ENCODE results near the gene ARHGEF38.

Gene ARHGEF38

DNA sequence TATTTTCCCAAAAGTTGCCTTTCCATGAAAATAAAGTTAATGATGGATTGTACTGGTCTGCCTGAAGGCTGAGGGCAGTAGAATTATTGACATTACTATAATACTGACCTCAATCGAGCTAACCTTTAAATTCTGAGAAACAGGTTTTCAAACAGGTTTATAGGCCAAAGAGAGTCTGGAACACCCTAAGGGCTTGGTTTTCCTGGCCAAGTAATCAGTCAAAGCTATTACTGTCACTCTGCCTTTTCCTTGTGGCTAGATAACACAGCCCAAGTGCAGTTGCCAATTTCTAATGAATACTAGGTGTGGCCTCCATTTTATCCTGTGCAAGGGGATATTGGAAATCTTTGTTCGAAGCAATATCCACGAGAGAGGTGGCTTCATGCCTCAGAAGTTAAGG, 80.8 kb downstream of the ARHGEF38 start:
- no peaks in the 10 kb centered on the region for H3K27me3 ChIP-seq (ENCODE audit: control insufficient read depth, insufficient read depth, low read length)
- no peak overlapping the region for H3K4me2 ChIP-seq (ENCODE audit: low read length)
- peaks cover 6% of the 10 kb centered on the region for H3K4me1 ChIP-seq (ENCODE audit: control insufficient read depth, insufficient read depth, low read length)
- H3K36me3 ChIP-seq (ENCODE audit: insufficient read depth, low read length), result no peaks in the 10 kb centered on the region
- no peak overlapping the region for H3K4me3 ChIP-seq (ENCODE audit: low read length)
- H3K9ac ChIP-seq (ENCODE audit: low read depth, low read length), result no peak overlapping the region
- H3K9me3 ChIP-seq (replicated peaks; ENCODE audit: low read length), result no peaks in the 10 kb centered on the region

DNA sequence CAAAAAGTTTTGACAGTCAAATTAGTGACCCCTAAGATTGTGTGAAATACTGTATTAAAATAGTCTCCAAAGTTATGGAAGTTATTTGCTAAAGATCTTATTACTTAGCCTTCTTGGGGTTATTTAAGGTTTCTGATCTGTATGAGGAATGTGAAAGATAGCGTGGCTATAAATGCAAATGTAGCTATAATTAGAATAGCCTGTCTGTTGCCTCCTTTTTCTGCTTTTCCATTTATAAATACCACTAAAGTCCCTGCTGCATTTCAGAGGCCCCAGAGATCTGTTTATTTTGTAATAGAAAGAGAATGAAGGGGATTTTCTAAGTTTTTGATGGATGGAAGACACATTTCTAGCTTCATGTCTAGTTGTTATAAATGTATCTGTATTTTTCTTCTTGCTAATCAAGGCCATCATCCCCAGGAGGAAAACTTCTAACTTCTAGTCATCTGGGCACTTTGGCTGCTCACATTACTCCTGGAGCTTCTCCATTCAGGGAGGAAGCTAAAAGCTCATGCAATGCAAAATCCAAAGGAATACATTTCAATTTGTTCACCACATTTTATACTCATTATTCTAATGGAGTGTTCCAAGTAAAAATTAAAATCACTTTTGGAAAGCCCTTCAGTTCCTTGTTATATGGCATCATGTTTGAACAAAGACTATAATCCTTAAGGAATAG, 82.1 kb downstream of the ARHGEF38 start:
- Histone ChIP-seq H3K4me3 (ENCODE audit: low read length) (no peak overlapping the region), H3K27me3 (ENCODE audit: control insufficient read depth, insufficient read depth, low read length) (no peaks in the 10 kb centered on the region), H3K9ac (ENCODE audit: low read depth, low read length) (no peak overlapping the region), H3K4me1 (ENCODE audit: control insufficient read depth, insufficient read depth, low read length) (peaks cover 6% of the 10 kb centered on the region), H3K4me2 (ENCODE audit: low read length) (no peak overlapping the region), H3K36me3 (ENCODE audit: insufficient read depth, low read length) (no peaks in the 10 kb centered on the region), H3K9me3 (replicated peaks; ENCODE audit: low read length) (no peaks in the 10 kb centered on the region)

DNA sequence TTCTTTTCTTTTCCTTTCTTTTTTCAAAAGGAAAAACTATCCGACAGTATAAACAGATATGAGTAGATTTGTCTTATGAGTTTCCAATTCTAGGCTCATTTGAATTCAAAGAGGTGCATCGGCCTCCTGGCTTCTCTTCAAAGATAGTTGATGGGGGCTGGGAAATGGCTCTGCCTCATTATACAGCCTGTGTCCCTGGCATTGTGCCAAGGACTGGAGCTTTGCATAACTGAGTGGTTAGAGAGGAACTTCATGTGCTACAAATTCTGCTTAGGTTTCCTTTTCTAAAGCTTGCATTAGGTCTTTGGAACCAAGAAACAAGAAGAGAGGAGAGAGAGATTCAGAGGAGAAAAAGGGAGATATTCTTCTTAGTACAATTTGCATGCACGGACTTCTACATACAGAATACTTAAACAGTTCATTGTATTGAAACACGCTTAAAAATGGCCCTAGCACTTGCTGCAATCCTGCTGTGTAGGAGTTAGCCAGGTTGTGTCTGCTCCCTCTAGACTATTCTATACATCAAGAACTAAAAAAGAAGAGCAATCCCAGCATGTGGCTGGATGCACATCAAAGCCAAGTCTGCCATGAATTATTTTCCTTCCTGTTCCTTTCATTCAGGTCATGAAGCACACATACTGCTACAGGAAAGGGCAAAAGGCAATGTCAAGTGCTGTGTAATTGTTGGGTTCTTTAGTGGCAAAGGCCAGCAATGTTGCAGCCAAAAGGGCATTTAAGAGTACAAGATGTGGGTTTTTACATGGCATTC, 85.2 kb downstream of the ARHGEF38 start:
- H3K4me3 ChIP-seq (ENCODE audit: low read length), result no peak overlapping the region
- no peak overlapping the region for H3K4me2 ChIP-seq (ENCODE audit: low read length)
- no peak overlapping the region for H3K9ac ChIP-seq (ENCODE audit: low read depth, low read length)
- no peaks in the 10 kb centered on the region for H3K9me3 ChIP-seq (replicated peaks; ENCODE audit: low read length)
- no peaks in the 10 kb centered on the region for H3K36me3 ChIP-seq (ENCODE audit: insufficient read depth, low read length)
- H3K27me3 ChIP-seq (ENCODE audit: control insufficient read depth, insufficient read depth, low read length), result no peaks in the 10 kb centered on the region
- peaks cover 6% of the 10 kb centered on the region for H3K4me1 ChIP-seq (ENCODE audit: control insufficient read depth, insufficient read depth, low read length)

DNA sequence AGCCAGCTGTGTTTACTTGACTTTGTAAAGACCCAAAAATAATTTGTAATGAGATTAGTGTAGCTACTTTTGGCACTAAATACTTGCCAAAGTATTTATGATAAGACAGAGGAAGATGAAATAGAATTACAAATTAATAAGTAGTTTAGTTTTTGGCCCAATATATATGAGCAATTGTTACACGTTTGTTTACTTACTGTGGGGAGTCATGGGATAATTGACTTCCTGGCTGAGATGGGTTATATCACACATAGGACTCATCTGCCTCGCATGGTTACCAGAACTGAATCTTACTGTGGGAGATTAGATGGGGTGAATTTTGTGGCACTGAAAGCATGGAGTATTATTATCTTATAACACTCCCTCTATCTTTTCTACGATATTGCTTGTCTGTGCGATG, 89.4 kb downstream of the ARHGEF38 start:
- Histone ChIP-seq H3K27me3 (ENCODE audit: control insufficient read depth, insufficient read depth, low read length) (no peaks in the 10 kb centered on the region), H3K4me3 (ENCODE audit: low read length) (no peak overlapping the region), H3K4me1 (ENCODE audit: control insufficient read depth, insufficient read depth, low read length) (peaks cover 6% of the 10 kb centered on the region), H3K4me2 (ENCODE audit: low read length) (no peak overlapping the region), H3K9me3 (replicated peaks; ENCODE audit: low read length) (no peaks in the 10 kb centered on the region), H3K9ac (ENCODE audit: low read depth, low read length) (no peak overlapping the region), H3K36me3 (ENCODE audit: insufficient read depth, low read length) (no peaks in the 10 kb centered on the region)

DNA sequence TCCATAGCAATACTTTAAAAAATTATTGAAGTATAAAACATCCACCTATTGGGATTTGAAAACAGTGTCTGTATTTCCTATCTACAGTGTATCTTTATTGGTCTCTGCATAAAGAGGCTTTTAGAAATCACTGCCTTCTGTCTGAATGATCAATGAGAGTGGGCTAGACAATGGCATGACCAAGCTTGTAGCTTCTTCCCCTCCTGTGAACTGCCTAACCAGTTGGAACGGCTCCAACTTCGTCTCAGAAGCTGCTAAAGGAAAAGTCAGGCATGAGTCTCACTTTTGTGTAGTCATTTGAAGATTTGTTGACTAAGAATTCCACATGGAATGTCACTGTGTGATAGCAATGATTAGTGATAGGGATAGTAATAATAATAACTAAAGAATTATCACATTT, 91.8 kb downstream of the ARHGEF38 start:
- H3K36me3 ChIP-seq (ENCODE audit: insufficient read depth, low read length), result no peaks in the 10 kb centered on the region
- no peaks in the 10 kb centered on the region for H3K9me3 ChIP-seq (replicated peaks; ENCODE audit: low read length)
- no peak overlapping the region for H3K4me3 ChIP-seq (ENCODE audit: low read length)
- H3K4me2 ChIP-seq (ENCODE audit: low read length), result no peak overlapping the region
- no peaks in the 10 kb centered on the region for H3K27me3 ChIP-seq (ENCODE audit: control insufficient read depth, insufficient read depth, low read length)
- H3K4me1 ChIP-seq (ENCODE audit: control insufficient read depth, insufficient read depth, low read length), result no peaks in the 10 kb centered on the region
- H3K9ac ChIP-seq (ENCODE audit: low read depth, low read length), result no peak overlapping the region

DNA sequence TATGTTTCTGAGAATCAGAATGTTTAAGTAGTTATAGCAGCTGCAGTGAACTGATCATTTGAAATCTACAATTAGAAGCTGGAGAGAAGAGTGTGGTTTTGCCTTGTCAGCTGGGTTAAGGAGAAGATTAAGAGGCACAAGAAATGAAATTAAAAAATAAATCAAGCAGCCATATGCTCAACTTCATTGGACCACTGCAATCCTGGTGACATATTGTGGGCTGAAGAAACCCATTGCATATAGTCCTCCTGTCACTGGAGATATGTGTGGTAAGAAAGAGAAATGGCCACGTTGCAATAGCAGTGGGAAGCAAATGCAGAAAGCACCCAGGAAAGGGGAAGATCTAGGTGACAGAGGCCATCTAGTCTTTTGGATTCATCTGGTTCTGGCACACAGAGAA, 93.0 kb downstream of the ARHGEF38 start:
- Histone ChIP-seq H3K27me3 (ENCODE audit: control insufficient read depth, insufficient read depth, low read length) (no peaks in the 10 kb centered on the region), H3K4me3 (ENCODE audit: low read length) (no peak overlapping the region), H3K4me1 (ENCODE audit: control insufficient read depth, insufficient read depth, low read length) (no peaks in the 10 kb centered on the region), H3K4me2 (ENCODE audit: low read length) (no peak overlapping the region), H3K9ac (ENCODE audit: low read depth, low read length) (no peak overlapping the region), H3K9me3 (replicated peaks; ENCODE audit: low read length) (no peaks in the 10 kb centered on the region), H3K36me3 (ENCODE audit: insufficient read depth, low read length) (no peaks in the 10 kb centered on the region)

DNA sequence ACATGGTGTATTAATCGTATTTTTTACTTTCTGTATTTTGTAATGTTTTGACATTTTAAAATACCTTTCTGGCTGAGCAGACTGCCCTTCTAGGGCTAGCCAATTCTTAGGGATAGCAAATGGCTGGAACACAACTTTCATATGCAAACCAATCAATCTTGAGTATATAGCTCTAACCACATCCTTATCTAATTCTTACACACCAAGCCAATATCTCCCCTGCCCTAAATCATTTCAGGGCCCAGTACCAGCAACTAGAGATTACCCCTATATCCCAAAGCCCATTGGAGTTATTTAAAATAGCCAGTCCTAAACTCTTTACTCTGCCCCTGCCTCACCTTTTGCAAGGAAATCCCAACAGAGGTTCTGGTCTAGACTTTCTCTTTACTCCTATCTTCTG, 97.8 kb downstream of the ARHGEF38 start:
- Histone ChIP-seq H3K9ac (ENCODE audit: low read depth, low read length) (no peak overlapping the region), H3K4me3 (ENCODE audit: low read length) (no peak overlapping the region), H3K4me1 (ENCODE audit: control insufficient read depth, insufficient read depth, low read length) (no peaks in the 10 kb centered on the region), H3K9me3 (replicated peaks; ENCODE audit: low read length) (no peaks in the 10 kb centered on the region), H3K36me3 (ENCODE audit: insufficient read depth, low read length) (no peaks in the 10 kb centered on the region), H3K27me3 (ENCODE audit: control insufficient read depth, insufficient read depth, low read length) (no peaks in the 10 kb centered on the region), H3K4me2 (ENCODE audit: low read length) (no peak overlapping the region)

DNA sequence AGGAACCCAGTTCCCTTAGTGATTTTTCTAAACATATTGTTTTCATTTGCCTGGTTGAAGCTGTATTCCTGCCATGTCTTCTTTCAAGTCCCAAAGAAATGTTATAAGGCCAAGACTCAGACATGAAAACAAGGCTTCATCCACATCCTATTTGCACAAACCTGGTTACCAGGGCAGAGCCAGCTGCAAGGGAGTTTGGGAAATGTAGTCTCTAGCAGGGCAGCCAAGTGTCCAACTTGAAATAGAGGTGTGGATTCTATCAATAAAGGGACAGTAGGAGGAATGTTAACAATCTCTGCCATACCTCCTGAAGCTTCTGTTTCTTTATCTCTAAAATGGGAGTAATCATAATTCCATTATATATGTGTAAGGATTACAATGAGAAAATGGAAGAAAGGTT, 99.5 kb downstream of the ARHGEF38 start:
- H3K4me3 ChIP-seq (ENCODE audit: low read length), result no peak overlapping the region
- H3K4me2 ChIP-seq (ENCODE audit: low read length), result no peak overlapping the region
- H3K9ac ChIP-seq (ENCODE audit: low read depth, low read length), result no peak overlapping the region
- no peaks in the 10 kb centered on the region for H3K36me3 ChIP-seq (ENCODE audit: insufficient read depth, low read length)
- no peaks in the 10 kb centered on the region for H3K9me3 ChIP-seq (replicated peaks; ENCODE audit: low read length)
- H3K27me3 ChIP-seq (ENCODE audit: control insufficient read depth, insufficient read depth, low read length), result no peaks in the 10 kb centered on the region
- H3K4me1 ChIP-seq (ENCODE audit: control insufficient read depth, insufficient read depth, low read length), result no peaks in the 10 kb centered on the region

DNA sequence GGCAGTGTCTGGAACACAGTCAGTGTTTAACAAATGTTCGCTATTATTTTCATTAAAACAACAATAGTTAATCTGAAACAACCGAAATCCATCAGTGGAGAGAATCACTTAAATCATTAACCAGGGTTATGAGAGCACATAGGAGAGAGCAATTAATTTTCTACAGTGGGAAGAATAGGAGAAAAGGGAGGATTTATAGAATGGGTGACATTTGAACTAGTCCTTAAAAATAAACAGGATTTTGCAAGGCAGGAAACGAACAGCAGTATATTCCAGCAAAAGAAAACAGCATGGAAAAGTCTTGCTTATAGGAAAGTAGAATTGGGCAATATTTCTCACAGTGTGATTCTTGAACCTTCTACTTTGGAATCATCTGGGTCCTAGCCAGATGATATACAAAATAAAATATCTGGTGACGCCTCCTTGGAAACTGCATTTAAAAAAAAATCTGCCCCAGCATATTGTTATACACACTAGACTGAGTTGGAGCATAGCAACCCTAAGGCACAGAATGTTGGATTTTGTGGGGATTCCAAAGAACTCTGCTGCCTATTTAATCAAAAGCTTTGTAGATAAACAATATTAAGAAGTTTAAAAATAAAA, 100.0 kb downstream of the ARHGEF38 start:
- Histone ChIP-seq H3K9me3 (replicated peaks; ENCODE audit: low read length) (no peaks in the 10 kb centered on the region), H3K4me2 (ENCODE audit: low read length) (no peak overlapping the region), H3K36me3 (ENCODE audit: insufficient read depth, low read length) (no peaks in the 10 kb centered on the region), H3K4me3 (ENCODE audit: low read length) (no peak overlapping the region), H3K9ac (ENCODE audit: low read depth, low read length) (no peak overlapping the region), H3K27me3 (ENCODE audit: control insufficient read depth, insufficient read depth, low read length) (no peaks in the 10 kb centered on the region), H3K4me1 (ENCODE audit: control insufficient read depth, insufficient read depth, low read length) (no peaks in the 10 kb centered on the region)

DNA sequence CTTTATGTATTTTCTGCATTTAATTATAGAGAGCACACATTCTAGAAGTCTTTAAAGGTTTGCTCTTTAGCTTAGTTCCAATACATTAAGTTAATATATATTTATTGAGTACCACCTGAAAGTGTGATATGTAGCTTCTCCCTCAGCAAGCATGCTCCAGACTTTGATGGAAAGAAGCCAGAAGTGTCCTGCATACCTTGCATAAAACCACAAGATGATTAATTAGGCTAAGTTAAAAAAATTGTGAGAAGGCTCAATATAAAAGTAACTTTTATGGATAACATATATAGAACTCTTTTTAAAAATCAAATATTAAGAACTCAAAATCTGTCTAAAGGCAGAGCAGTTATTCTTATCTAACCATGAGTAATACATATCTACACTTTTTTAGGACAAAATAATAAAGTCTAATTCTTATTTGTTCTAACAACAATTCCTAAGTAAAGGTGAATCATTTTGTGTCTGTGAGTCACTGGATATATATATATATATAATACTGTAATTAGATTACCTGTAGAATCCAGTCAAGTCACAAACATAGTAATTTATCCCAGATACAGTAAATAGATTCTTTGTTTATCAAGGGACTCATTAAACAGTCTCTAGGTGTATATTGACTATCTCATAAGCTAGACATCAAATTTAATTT, 104.8 kb downstream of the ARHGEF38 start:
- no peak overlapping the region for H3K4me2 ChIP-seq (ENCODE audit: low read length)
- no peak overlapping the region for H3K4me3 ChIP-seq (ENCODE audit: low read length)

DNA sequence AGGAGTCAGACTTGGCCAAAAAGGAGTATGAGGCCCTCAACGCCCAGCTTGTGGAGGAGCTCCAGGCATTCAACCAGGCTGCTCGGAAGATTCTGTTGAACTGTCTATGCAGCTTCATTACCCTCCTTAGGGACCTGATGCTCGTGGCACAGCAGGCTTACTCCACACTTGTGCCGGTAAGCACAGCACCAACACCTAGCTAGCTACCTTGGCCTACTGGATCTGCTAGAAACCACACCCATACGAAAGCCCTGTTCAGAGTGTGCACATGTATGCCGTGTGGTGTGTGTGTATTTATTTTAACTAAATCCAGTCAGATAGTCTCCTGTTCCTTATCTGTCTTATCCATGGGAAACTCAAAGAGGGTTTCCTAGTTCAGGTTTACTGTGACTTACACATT, 106.8 kb downstream of the ARHGEF38 start:
- Histone ChIP-seq H3K9ac (ENCODE audit: low read depth, low read length) (no peak overlapping the region), H3K4me1 (ENCODE audit: control insufficient read depth, insufficient read depth, low read length) (no peaks in the 10 kb centered on the region), H3K4me3 (ENCODE audit: low read length) (no peak overlapping the region), H3K9me3 (replicated peaks; ENCODE audit: low read length) (no peaks in the 10 kb centered on the region), H3K4me2 (ENCODE audit: low read length) (no peak overlapping the region), H3K36me3 (ENCODE audit: insufficient read depth, low read length) (no peaks in the 10 kb centered on the region), H3K27me3 (ENCODE audit: control insufficient read depth, insufficient read depth, low read length) (no peaks in the 10 kb centered on the region)

More for the DNA sequence above, 104.8 kb downstream of the ARHGEF38 start:
- H3K36me3 ChIP-seq (ENCODE audit: insufficient read depth, low read length), result no peaks in the 10 kb centered on the region
- H3K4me1 ChIP-seq (ENCODE audit: control insufficient read depth, insufficient read depth, low read length), result no peaks in the 10 kb centered on the region
- no peak overlapping the region for H3K9ac ChIP-seq (ENCODE audit: low read depth, low read length)
- no peaks in the 10 kb centered on the region for H3K27me3 ChIP-seq (ENCODE audit: control insufficient read depth, insufficient read depth, low read length)
- H3K9me3 ChIP-seq (replicated peaks; ENCODE audit: low read length), result no peaks in the 10 kb centered on the region
